Loucy (cell line): ENCODE data around the gene ASB1.

Source experiments
- H2AFZ ChIP-seq: fragments of 200-600 bp; sonication (generic); 2 replicates; pipeline ENCODE4 v1.6.0; 2016; ENCODE audit warnings: antibody characterized with exemption, mild to moderate bottlenecking, low read length, moderate library complexity
- H3F3A ChIP-seq: fragments of 200-600 bp; 2 replicates; pipeline ENCODE4 v1.6.0; 2016; ENCODE audit warnings: antibody characterized with exemption, low read depth, mild to moderate bottlenecking
- H3K27me3 ChIP-seq: fragments of 200-600 bp; sonication (generic); 2 replicates; pipeline ENCODE4 v1.6.1; 2014; ENCODE audit warnings: low read length, mild to moderate bottlenecking; ENCODE audit not compliant: insufficient read depth, poor library complexity, severe bottlenecking
- H3K36me3 ChIP-seq: fragments of 200-600 bp; sonication (generic); 2 replicates; pipeline ENCODE4 v1.6.1; 2016; ENCODE audit warnings: low read length; ENCODE audit not compliant: insufficient read depth
- H3K4me1 ChIP-seq: fragments of 200-600 bp; sonication (generic); 2 replicates; pipeline ENCODE4 v1.5.1; 2014; ENCODE audit warnings: low read length, mild to moderate bottlenecking; ENCODE audit not compliant: insufficient read depth, poor library complexity, severe bottlenecking
- H3K4me2 ChIP-seq: fragments of 200-600 bp; sonication (generic); 2 replicates; pipeline ENCODE4 v1.6.0; 2014; ENCODE audit warnings: antibody characterized with exemption, low read length, low read depth, mild to moderate bottlenecking; ENCODE audit not compliant: poor library complexity, severe bottlenecking
- H3K4me3 ChIP-seq: fragments of 200-600 bp; sonication (generic); 2 replicates; pipeline ENCODE4 v1.5.1; 2014; ENCODE audit warnings: low read length, mild to moderate bottlenecking, mixed read lengths; ENCODE audit not compliant: poor library complexity, severe bottlenecking
- H3K79me2 ChIP-seq: fragments of 200-600 bp; sonication (generic); 2 replicates; pipeline ENCODE4 v1.6.1; 2014; ENCODE audit warnings: low read length; ENCODE audit not compliant: insufficient read depth
- H3K9ac ChIP-seq: fragments of 200-600 bp; sonication (generic); 2 replicates; pipeline ENCODE4 v1.6.0; 2014; ENCODE audit warnings: mild to moderate bottlenecking, low read depth, low read length, moderate library complexity; ENCODE audit not compliant: poor library complexity, severe bottlenecking
- H3K9me2 ChIP-seq: fragments of 200-600 bp; sonication (generic); replicated peaks from 2 replicates; pipeline ENCODE4 v1.6.1; 2016; ENCODE audit warnings: low read depth, low read length, mixed read lengths
- H3K9me3 ChIP-seq: fragments of 200-600 bp; sonication (generic); 2 replicates; pipeline ENCODE4 v1.6.1; 2014; ENCODE audit warnings: mild to moderate bottlenecking, antibody characterized with exemption, low read length, low read depth; ENCODE audit not compliant: insufficient read depth
- H4K20me1 ChIP-seq: fragments of 200-600 bp; sonication (generic); 2 replicates; pipeline ENCODE4 v1.6.0; 2014; ENCODE audit warnings: antibody characterized with exemption, low read length, mild to moderate bottlenecking; ENCODE audit not compliant: insufficient read depth, poor library complexity, severe bottlenecking
- CTCF ChIP-seq: fragments of 200-600 bp; sonication (generic); conservative IDR thresholded peaks from 2 replicates; pipeline ENCODE4 v1.5.1; 2014; ENCODE audit warnings: mild to moderate bottlenecking, antibody characterized with exemption, low read length
- EZH2phosphoT487 ChIP-seq: fragments of 200-600 bp; IDR thresholded peaks from 2 replicates; pipeline ENCODE4 v1.6.1; 2018; ENCODE audit warnings: antibody characterized with exemption, mild to moderate bottlenecking, moderate library complexity, borderline replicate concordance

The ASB1 gene

DNA sequence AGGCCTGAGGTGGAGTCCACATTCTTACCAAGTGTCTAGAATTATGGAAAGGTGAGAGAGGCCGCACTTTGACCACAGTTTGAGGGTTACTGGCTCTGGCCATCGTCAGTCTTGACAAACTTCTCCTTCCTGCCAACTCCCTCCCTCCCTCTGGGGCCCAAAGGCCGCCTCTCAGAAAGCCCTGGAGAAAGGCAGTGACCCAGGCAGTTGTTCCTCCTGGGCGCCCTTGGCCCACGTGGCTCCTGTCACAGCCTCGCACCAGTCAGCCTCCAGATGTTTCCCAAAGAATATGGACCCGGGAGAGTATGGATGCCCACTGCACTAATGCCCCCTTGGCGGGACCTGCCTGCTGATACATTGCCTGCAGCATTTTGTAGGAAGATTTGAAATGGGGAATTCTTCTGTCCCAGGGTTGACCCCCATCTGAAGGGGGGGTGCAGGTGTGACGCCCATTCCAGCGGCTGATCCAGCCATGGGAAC is 61.7 kb downstream of the ASB1 start:
- H3K4me2 ChIP-seq, result no peak overlapping the region
- no peaks in the 10 kb centered on the region for H3K36me3 ChIP-seq
- H3K9me3 ChIP-seq, result no peaks in the 10 kb centered on the region
- peaks cover under 1% of the 10 kb centered on the region; the same call in 1 of the 2 replicates for H3F3A ChIP-seq
- H4K20me1 ChIP-seq, result no peaks in the 10 kb centered on the region
- no peaks in the 10 kb centered on the region for H3K27me3 ChIP-seq
- no peak overlapping the region for H2AFZ ChIP-seq
- H3K9me2 ChIP-seq, result no peaks in the 10 kb centered on the region
- peaks cover 38% of the 10 kb centered on the region for H3K4me1 ChIP-seq
- H3K79me2 ChIP-seq, result no peaks in the 10 kb centered on the region
- no peak for TF ChIP-seq CTCF
- no peak for TF ChIP-seq EZH2phosphoT487
- no peak overlapping the region for H3K9ac ChIP-seq
- no peak overlapping the region for H3K4me3 ChIP-seq

GRCh38 chr2:238489431-238489830 is 62.7 kb downstream of the ASB1 start:
- no peak overlapping the region for H3K9ac ChIP-seq
- H3K79me2 ChIP-seq, result no peaks in the 10 kb centered on the region
- H3K27me3 ChIP-seq, result no peaks in the 10 kb centered on the region
- no peaks in the 10 kb centered on the region for H4K20me1 ChIP-seq
- H3K36me3 ChIP-seq, result no peaks in the 10 kb centered on the region
- H3F3A ChIP-seq, result peaks cover 8% of the 10 kb centered on the region; the same call in 1 of the 2 replicates
- no peaks in the 10 kb centered on the region for H3K9me2 ChIP-seq
- TF ChIP-seq EZH2phosphoT487, result no peak
- TF ChIP-seq CTCF, result no peak
- H3K4me3 ChIP-seq, result no peak overlapping the region
- H3K9me3 ChIP-seq, result no peaks in the 10 kb centered on the region
- peaks cover 47% of the 10 kb centered on the region for H3K4me1 ChIP-seq
- H3K4me2 ChIP-seq, result no peak overlapping the region
- H2AFZ ChIP-seq, result peak overlapping the region; percentile 62

DNA sequence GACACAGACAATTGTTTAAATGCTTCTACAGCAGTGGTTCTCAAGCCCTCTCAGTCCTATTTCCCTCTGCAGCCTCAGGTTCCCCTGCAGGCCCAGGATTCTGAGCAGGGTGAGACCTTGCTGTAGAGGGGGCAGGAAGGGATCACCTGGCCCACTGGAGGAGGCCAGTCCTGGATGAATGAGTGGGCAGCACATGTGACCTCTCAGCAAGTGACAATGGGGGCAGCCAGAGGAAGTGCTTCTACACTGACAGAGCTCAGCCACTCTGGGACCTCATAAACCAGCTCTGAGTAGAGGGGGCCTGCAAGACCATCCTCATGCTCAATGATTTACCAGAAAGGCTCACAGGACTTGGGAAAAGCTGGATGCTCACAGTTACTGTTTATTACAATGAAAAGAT is 63.2 kb downstream of the ASB1 start:
- Histone ChIP-seq H2AFZ (peak overlapping the region; percentile 62), H3K79me2 (no peaks in the 10 kb centered on the region), H3K9ac (no peak overlapping the region), H3K9me2 (no peaks in the 10 kb centered on the region), H3K4me2 (no peak overlapping the region), H4K20me1 (no peaks in the 10 kb centered on the region), H3K9me3 (no peaks in the 10 kb centered on the region), H3K4me3 (no peak overlapping the region), H3K27me3 (no peaks in the 10 kb centered on the region), H3K36me3 (no peaks in the 10 kb centered on the region), H3K4me1 (peaks cover 52% of the 10 kb centered on the region), H3F3A (peaks cover 10% of the 10 kb centered on the region; the same call in 1 of the 2 replicates)
- TF ChIP-seq CTCF (no peak), EZH2phosphoT487 (no peak)
